ENCODE measurements around the gene MACROD1.

MACROD1 gene

GRCh38 chr11:64122411-64123410 lies 43.2 kb downstream of the MACROD1 start:
- no peak for DNase-seq (ENCODE audit: low spot score)
- TF ChIP-seq CTCF (IDR thresholded peaks at IDR 0.05; ENCODE audit: extremely low read depth, insufficient read depth, missing control alignments): no peak
- in situ Hi-C loops (cut with MboI; ENCODE audit: low pct_unique_long_range_greater_than_20kb, low sequenced_read_pairs, unreplicated experiment): no loop called here

- TF ChIP-seq CTCF (IDR thresholded peaks at IDR 0.05; ENCODE audit: extremely low read depth, insufficient read depth, missing control alignments): no peak
- in situ Hi-C loops (cut with MboI; ENCODE audit: low pct_unique_long_range_greater_than_20kb, low sequenced_read_pairs, unreplicated experiment): no loop called here
- no peak for DNase-seq (ENCODE audit: low spot score)
Observed at GRCh38 chr11:64121663-64122410, 44.1 kb downstream of the MACROD1 start.

GRCh38 chr11:64120951-64121569 lies 44.9 kb downstream of the MACROD1 start:
- no peak for TF ChIP-seq CTCF (IDR thresholded peaks at IDR 0.05; ENCODE audit: extremely low read depth, insufficient read depth, missing control alignments)
- DNase-seq (ENCODE audit: low spot score): no peak
- in situ Hi-C loops (cut with MboI; ENCODE audit: low pct_unique_long_range_greater_than_20kb, low sequenced_read_pairs, unreplicated experiment): no loop called here

- in situ Hi-C loops (cut with MboI; ENCODE audit: low pct_unique_long_range_greater_than_20kb, low sequenced_read_pairs, unreplicated experiment): no loop called here
- no peak for DNase-seq (ENCODE audit: low spot score)
- TF ChIP-seq CTCF (IDR thresholded peaks at IDR 0.05; ENCODE audit: extremely low read depth, insufficient read depth, missing control alignments): no peak
Observed at GRCh38 chr11:64119700-64120099, 46.2 kb downstream of the MACROD1 start.

GRCh38 chr11:64118876-64119665 lies 46.8 kb downstream of the MACROD1 start:
- in situ Hi-C loops (cut with MboI; ENCODE audit: low pct_unique_long_range_greater_than_20kb, low sequenced_read_pairs, unreplicated experiment): no loop called here
- DNase-seq (ENCODE audit: low spot score): no peak
- TF ChIP-seq CTCF (IDR thresholded peaks at IDR 0.05; ENCODE audit: extremely low read depth, insufficient read depth, missing control alignments): no peak
